IPS DF 4.7 (cell line): ENCODE data around the gene ATG5.

Experiments
- DNase-seq: peaks from one replicate; pipeline ENCODE4 v3.0.0-alpha.2; 2013; ENCODE audit warnings: low spot score; ENCODE audit errors: extremely low read depth

The ATG5 gene

DNA sequence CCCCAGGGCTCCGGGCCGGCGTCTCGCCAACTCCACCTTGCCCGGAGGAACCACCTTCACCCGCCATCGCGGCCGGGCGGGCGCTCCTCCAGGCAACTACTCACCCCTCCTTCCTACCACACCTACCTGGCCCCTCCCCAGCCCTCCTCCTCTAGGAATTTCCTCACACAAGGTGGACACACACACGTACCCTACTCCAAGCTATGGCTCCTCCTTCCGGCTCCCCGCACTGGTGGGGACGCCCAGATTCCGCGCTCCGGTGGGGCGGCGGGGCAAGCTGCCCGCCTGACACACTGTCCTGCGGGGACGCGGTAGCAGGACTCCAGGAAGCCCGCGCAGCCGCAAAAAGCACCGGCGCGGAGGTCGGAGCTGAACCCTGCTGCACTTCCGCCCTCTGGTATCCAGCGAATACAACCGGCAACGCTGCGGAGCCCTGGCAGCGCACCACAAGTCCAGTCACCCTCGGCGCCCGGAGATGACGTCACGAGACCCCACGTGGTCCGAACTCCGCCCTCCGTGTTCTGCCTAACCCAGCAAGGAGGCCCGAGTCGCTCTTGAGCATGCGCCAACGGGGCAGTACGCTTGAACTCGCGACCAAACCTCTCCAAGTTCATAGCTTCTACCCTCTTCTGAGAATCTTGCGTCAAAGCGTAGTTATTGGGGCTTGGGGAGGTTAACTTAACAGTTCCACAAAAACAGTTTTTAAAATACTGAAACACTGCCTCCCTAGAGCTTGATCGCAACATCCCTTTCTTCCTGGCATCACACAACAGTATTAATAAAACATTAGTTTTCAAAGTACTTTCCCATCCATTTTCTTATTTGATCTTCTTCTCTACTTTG is at the start of gene ATG5:
ATG5 (minus strand) TSS at position 425 of the 843 bp plus-strand sequence. CDS start 9,552 bp downstream, outside the sequence.
- DNase-seq, result peak; percentile 98

DNA sequence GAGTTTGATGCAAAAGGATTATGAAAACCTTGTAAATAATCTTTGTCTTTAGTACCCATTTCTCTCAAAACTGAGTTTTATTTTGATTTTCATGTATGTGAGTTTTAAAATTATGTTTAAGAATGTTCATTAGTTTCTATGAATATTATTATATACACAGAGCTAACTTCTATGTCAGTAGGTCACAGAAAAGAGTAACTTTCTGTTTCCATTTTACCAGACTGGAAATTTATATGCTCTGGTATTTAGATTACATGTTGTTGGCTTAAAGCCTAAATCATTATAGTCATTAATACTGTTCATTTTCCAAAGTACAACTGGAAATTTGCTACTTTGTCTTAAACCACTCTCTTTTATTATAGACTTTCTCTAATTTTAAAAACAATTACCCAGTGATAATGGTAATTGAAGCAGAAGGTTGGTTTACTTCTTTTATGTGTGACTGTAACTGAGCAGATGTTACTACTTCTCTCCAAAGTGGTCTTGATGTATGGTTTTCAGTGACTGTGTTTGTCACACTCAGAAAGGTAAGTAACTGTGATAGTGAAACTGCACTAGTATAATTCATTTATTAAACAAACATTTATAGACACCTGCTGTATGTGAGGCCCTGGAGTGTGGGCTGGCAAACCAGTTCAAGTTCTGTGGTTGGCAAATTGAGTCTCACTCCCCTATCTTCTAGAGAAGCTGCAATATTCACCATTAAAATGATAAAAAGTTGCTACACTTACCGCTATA is 48.1 kb upstream of the ATG5 start:
- DNase-seq, result no peak

DNA sequence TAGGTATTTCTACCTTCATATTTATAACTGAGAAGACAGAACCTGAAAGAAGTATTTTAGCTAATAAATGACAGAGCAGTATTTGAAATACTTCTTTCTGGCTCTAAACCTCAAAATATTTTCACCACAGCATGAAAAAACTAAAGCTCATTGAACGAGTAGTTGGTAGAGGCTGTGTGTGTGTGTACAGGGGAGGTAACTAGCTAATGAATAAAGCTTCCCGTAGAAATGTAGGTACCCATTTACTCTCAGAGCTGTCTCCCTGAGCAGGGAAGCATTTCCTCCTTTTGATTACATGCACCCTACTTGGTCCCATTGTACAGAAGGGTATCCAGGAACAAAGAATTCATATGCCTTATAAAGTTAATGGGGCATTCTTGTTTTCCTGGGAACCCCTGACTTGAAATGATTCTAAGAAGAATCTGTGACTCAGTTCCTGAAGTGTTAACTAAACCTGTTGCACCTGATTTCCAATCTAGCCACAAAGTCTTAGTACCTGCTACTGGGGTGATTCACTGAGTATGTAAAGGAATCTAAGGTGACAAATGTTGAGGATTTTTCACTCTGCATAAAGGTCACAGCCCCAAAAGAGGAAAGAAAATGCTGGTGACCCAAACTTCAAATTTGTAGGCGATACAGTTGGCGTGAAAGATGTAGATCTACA is 47.4 kb upstream of the ATG5 start:
- no peak for DNase-seq

DNA sequence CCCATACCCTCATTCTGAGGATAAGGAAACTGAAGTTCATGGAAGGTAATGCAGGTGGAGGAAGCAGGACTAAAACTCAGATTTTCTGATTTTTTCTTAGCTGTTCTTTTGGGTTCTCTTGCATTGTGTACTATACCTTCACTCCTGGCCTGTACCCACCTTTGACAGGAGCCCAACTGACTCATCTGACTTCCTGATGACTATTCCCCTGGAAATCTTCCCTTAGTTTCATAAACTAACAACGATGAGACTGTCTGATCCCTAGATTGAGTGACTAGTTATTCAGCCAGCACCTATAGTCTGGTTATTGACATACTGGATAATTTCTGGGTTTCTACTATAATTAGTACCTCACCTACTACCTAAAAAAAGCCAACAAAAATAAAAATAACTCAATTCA is 45.1 kb upstream of the ATG5 start:
- DNase-seq, result no peak

DNA sequence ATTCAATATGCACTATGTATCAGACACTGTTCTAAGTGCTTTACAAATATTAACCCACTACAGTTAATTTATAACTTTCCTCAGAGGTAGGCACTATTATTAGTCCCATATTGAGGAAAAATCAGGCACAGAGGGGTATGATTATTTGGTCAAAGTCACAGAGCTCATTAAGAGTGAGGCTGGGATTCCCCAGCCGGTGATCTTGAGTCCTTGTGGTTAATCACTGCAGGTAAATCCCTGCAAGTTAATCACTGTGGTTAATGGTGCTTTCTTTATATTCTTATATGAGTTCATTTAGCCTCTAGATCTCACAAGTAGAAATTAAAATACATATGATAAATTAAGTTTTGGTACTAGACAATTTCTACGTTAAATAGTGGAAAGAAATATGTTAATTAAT is 44.2 kb upstream of the ATG5 start:
- no peak for DNase-seq

DNA sequence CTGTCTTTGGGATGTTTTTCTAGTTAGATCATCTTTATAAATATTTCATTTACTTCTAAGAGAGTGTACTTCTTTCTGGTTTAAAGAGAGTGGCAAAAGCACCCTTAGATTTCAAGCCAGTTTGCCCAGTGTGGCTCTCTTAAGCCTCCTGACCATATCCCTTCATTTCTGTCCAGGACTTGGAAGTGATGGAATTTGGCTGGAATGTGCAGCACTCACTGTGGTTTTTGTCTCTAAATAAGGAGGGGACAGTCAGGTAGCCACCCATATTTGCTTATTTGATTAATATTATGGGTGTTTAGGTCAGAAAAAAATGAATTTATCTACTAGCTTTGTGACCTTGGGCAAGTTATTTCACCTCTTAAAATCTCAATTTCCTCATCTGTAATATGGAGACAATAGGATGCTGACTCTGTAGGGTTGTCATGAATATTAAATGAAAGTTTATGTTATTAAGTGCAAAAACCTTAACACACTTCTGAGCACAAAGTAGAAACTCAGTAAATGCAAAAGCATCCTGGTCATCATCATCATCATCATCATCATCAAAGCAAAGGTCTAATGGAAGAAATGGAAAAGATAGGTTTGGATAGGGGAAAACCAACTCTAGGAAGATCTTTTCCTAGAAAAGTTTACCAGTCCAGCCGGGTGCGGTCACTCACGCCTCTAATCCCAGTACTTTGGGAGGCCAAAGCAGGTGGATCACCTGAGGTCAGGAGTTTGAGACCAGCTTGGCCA is 38.0 kb upstream of the ATG5 start:
- no peak for DNase-seq

DNA sequence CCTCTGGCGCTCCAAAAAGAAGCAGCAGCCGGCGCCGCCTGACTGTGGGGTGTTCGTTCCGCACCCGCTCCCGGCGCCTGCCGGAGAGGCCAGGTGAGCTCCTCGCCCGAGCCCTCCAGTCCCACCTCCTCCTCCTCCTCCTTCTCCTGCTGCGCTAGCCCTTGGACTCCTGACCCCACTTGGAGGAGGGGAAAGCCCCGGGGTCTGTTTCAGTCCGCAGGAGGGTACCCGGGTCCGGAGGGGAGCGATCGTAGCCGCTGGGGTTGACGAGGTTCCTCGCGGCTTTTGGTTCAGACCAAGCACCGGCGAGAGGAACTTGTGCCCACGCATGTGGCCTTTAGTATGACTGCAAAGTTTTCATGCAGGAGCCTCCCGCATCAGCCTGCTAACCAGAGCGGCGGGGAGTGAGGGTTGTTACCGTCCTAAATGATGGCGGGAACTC is 35.5 kb upstream of the ATG5 start:
- no peak for DNase-seq

DNA sequence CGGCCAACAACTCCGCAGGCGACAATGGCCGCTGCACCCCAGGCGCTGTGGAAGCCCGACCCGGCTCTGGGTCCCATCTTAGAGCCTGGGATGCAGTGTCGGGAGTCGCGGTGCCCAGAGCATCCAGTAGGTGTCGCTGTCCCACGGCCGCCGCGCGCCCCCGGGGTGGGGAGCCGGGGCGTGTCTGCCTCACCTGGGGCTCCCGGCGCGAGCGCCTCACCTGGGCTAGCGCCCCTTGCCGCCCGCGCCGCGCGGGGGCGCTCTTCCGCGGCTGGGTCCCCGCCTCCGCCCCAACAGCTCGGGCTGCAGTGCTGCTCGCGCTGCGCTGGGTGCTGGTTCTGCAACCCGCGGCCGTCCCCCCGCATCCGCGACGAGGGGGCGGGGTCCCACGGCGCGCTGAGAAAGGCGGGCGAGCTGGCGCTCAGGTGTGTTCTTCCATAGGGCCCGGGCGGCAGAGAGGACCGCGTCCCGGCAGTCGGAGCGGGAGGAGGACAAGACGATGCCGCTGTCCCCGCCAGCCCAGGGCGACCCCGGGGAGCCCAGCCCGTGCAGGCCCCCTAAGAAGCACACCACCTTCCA is 34.9 kb upstream of the ATG5 start, which contains the start of gene CRYBG1:
CRYBG1 (plus strand) TSS at position 308 of the 579 bp plus-strand sequence; CDS start at position 500, 192 bp downstream.
- peak; percentile 56 for DNase-seq

DNA sequence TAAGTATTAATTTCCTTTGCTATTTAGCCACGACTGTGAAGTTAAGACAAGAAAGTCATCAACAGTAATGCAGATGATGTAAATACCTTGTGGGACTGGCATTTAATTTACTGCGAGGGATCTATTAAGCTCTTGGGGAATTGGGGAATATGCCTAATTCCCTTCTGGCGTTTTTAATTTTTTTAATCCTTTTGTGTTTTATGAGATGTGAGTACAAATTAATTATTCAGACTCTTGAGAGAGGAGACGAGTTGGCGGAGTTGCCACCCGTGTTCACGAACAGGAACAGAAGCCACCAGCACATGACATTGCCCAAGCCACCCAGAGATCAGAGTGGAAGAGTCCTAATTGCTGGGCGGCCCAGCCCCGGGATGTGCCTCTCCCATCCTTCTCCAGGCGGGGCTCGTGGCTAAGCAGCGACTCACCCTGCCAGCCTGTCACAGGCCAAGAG is 34.4 kb upstream of the ATG5 start:
- DNase-seq, result no peak

DNA sequence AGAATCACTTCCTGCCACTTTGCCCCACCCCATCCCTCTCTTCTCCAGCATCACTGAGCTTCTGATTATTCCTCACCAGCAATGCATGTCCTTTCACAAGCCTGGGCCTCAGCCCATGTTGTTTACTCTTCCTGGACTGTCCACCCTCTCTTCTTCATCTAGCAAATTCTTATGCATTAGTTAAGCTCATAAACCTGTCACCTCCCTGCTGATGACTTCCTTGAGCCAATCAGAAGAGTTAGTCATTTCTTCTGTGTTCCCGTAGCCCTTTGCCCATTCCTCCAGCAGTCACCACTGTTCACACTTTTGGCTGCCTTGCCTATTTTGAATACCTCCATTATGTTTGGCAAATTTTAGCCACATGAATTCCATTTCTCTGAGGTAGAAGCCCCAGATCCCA is 30.8 kb upstream of the ATG5 start:
- no peak for DNase-seq

DNA sequence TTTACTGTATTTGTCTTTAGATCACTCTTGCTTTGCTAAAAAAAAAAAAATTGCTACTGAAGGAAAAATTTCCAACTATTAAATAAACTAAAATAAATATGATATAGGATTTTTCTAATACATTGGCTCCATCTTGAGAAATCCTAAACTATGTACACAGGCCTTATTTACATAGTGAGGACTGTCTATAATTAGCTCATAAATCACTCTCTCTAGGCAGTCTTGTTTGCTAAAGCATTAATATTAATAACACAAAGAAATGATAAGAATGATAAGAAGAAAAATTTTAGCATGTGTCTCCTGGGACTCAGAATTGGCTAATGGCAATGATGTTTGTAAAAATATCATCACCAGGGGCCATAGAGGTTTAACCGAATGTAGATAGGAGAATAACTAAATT is 21.7 kb upstream of the ATG5 start:
- DNase-seq, result no peak

DNA sequence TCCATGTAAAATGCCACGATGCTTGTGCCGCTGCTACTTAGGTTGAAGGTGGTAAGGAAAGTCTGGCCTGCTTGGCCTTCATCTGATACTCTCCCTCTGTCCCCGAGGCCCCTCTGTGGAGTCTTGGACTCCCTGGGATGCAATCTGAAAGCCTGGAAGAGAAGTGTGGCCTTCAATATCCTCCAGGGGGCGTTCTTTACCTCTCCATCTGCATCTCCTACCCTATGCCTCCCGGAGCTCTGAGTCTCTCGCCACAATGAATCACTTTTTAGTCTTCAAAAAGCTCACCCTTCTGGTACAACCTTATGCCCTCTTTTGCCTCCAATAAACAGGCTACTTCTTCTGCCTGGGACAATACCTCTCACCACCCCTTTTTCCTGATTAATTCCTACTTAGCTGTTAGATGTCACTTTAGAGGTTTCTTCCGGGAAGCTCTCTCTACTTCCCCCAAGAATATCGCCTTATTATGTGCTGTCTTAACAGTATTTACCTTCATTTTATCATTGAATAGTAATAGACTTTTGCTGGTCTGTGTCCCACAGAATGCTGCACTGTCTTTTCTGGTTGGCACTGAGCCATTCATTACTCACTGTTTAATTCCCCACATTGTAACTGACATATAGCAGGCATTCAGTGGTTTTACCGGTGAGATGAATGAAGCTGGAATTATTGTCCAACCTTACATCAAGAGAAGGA is 13.9 kb upstream of the ATG5 start:
- no peak for DNase-seq

DNA sequence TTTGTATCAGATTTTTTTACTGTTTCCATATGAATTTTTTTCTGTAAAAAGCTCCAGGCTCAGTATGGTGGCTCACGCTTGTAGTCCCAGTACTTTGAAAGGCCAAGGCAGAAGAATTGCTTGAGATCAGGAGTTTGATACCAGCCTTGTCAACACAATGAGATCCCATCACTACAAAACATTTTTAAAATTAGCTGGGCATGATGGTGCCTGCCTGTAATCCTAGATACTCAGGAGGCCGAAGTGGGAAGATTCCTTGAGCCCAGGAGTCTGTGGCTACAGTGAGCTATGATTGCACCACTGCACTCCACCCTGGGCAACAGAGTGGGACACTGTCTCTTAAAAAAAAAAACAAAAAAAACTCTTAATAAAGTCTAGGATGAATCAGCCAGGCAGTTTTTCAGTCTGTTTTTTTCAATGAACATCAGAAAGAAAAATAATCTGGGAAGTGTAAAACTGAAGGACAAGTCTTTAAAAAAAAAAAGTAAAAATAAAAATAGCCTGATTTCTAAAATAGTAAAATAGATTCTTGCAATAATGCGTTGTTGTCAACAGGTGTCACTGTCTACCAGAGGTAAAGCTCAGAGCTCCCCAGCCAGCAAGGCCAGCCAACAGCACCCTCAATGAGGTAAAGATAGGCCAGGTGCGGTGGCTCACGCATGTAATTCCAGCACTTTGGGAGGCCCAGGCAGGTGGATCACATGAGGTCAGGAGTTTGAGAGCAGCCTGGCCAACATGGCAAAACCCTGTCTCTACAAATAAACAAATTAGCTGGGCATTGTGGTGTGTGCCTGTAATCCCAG is 9.3 kb upstream of the ATG5 start:
- no peak for DNase-seq

DNA sequence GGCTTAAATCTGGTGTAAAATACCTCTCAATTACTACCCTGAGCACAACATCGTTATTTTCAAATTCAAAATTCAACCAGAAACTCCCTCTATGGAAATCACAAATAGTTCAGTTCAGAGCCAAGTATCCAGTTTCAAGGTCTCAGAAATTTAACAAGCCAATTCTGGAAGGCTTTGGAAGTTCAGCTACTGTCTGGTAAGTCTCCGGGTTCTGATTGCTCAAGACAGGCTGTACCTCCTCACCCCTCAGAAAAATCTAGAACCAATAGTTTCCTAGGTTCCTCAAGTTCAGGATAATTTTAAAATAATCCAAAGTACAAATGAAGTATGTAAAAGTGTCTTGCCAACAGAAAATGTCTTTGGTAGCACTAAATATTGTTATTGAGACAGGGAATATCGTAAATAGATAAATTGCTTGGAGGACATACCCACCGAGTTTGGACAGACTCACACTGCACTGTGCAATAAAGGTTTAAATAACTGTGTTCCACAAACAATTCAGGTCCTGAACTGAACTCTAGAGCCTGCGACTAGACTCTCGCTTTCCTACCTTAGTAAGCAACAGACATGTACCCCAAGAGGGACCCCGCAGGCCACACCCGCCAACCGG is 729 bp downstream of the ATG5 start:
- no peak for DNase-seq

DNA sequence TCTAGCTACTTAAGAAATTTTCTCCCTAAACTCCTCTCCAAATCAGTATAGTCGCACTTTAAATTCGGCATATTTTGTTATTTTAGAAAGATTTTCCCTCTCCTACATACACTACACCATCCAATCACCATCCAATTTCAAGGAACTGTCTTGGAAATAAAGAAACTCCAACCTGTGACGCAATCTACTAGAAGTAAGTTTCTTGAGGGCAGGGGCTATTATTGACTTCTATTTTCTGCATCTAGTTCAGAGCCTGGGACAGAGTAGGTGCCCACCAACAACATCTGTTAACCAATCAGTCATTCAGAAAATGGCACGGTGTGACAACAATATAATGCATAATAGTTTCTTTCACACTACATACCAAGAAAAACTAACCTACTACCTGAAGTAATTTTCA is 3.6 kb downstream of the ATG5 start:
- DNase-seq, result no peak

DNA sequence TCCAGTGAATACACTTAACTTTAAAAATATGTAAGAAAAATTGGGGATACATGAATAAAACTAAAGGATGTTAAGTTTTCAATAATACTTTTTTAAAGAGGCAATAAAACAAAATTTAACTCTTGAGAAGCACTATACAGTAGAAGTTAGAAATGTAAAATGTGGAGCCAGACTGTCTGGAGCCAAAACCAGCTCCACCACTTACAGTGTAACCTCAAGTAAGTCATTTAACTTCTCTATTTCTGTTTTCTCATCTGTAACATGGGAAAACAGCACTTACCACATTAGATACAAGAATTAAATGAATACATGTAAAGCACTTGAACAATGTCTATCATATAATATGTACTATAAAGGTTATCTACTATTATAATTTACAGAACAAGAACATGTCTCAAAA is 6.7 kb downstream of the ATG5 start:
- DNase-seq, result no peak

DNA sequence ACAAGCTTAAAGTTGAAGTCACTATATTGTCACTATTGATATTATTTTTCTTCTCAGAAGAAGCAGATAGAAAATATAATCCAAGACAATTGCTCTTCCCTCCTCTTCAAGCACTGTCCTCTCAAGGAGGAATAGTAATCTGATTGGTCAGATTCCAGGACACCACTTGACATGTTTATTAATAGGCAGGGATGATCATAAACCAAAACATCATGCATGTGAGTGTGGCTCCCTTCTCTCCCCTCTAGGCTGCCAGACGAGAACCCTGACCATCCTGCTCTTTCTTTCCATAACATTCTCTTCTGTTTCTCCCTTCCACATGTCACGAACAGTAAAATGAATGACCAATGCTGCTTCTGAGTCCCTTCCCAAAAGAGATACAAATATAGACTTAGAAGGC is 7.5 kb downstream of the ATG5 start:
- no peak for DNase-seq

DNA sequence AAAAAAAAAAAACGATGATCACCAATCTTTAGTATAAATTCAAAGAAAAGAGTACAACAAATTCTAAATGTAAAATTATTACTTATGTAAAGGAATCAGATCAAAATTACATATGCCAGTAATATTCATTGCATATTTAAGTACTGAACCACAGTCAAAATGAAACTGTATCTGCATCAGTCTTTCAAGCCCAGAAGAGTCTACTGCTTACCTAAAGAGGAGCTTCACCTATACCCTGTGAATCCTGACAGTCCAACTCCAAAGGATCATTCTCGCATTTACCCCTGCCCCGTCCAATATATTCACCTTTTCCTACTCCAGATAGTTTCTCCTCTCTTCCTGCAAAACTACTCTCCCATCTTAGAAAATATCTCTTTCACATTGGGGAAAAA is 9.2 kb downstream of the ATG5 start:
- DNase-seq, result no peak

DNA sequence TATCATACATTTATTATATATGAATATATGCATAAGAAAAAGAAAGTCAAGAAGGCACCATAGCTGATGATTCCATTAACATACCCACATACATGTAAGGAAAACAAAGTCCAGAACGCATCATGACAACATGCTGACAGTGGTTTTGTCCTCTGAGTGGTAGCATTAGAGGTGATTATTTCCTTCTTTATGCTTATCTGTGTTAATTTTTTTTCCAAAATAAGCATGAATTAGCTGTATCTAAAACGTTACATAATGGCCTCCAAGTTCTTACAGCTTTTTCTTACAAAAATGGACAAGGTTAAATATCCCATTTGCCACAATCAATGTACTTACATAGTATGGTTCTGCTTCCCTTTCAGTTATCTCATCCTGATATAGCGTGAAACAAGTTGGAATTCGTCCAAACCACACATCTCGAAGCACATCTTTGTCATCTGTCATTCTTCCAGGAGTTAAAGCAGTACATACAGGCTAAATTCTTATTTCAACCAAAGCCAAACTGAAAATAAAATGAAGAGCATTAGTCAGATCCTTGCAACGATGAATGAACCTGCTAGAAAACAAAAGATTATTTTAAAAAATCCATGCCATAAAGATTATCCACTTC is 9.7 kb downstream of the ATG5 start:
- no peak for DNase-seq
